GM19463 (cell line): ENCODE measurements around the gene HEATR3.

ENCODE experiments used
- ATAC-seq: cut with Tn5 transposase; IDR thresholded peaks from one replicate; pipeline ENCODE4 v1.9.1; 2021; ENCODE audit warnings: mild to moderate bottlenecking, moderate library complexity; ENCODE audit not compliant: unreplicated experiment

HEATR3 gene

DNA sequence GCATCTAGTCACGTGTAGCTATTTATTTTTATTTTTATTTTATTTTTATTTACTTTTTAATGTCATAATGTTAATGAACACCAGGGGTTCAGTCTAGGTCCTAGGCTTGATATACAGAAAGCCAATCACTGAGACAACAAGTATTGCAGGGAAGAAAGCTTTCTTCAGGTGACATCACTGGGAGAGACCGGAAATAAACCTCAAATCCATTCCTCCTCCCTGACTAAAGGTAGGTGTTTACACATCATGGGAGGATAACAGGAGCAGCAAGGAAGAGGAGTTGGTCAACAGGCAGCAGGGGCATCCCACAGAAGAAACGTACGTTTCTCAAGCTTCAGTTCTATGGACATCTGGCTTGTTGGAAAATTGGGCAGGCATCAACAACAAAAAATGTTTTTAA is 9.5 kb upstream of the HEATR3 start:
- no peak for ATAC-seq

DNA sequence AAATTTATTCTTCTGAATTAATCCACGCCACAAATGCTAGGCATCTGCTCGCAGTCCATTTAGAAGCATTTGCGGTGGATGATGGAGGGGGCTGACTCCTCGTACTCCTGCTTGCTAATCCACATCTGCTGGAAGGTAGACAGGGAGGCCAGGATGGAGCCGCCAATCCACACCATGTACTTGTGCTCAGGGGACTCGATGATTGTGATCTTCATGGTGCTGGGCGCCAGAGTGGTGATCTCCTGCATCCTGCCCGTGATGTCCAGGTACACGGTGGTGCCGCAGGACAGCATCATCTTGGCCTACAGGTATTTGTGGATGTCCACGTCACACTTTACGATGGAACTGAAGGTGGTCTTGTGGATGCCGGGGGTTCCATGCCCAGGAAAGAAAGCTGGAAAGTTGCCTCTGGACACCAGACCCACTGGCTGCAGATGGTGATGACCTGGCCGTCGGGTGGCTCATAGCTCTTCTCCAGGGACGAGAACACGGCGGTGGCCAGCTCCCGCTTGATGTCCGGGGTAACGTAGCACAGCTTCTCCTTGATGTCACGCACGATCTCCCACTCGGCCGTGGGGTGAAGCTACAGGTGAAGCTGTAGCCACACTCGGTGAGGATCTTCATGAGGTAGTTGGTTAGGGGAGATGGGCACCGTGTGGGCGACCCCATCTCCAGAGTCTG is 7.5 kb upstream of the HEATR3 start:
- ATAC-seq: no peak

DNA sequence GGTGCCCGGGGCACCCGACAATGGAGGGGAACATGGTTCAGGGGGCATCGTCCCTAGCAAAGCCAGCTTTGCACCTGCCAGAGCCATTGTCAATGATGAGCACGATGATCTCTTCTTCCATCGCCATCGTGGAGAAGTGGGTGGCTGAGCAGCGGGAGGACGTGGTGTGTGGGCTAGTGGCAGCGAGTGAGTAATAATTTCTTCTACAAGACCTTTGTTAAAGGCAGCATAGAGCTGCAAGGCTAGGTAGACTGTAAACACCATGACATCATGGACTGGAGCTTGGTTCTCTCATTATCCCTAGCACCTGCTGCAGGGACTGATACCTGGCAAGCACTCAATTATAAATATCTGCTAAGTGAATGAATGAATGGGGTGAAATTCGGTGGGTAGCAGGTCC is 6.7 kb upstream of the HEATR3 start:
- ATAC-seq: no peak

DNA sequence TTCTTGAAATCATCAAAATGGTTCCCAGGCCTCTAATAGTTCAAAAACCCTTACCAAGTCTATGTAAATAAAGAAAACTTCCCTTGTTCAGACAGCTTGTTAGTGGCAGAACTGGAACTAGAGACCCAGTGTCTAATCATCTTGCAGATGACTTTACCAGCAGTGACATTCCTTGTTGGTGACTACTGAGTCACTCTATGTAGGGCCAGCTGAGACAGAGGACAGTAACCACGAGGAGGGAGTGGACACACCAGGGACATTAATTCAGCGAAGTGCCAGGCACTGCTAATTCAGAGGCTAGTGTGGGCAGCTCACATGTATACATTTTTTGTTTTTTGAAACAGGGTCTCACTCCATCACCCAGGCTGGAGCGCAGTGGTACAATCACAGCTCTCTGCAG is 6.1 kb upstream of the HEATR3 start:
- no peak for ATAC-seq

DNA sequence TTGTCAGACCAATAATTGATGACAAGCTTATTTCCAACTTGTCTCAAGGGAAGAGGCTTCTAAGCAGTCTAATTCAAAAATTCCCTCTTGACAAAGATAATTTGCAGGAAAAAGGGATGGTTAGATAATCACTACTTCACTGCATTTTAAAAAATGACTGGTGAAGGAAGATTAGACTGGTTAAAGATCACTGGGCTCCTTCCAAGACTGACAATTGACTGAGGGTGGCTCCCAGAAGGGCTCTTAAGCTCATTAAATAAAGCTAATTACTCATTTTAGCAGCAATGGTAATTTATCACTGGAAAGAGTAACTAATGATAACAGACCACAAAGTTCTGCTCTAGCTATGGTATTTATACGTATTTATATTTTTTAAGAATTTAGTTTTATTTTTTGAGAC is 4.4 kb upstream of the HEATR3 start:
- ATAC-seq: no peak

GRCh38 chr16:50065241-50065623 is 538 bp upstream of the HEATR3 start:
- ATAC-seq: no peak

GRCh38 chr16:50066482-50067289 is 916 bp downstream of the HEATR3 start:
- ATAC-seq: no peak

- no peak for ATAC-seq
These were observed 1.6 kb downstream of the HEATR3 start for GRCh38 chr16:50067290-50067853.

DNA sequence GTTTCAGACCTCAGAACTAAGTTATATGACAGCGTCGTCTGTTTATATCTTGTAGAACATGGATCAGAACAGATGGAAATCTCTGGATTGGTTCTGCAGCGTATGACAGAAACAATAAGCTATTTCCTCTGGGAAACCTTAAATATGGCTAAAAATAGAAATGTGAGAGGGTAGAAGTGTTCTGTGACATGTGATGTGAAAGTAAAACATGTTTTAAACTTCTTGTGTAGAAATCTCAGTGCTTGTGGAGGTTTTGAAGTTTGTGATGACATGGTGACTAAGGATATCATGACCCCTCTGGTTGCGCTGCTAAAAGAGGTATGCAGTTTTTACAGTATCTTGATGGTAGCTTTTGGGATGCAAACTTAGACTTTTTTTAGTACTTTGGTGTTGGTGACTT is 2.8 kb downstream of the HEATR3 start:
- ATAC-seq: no peak

DNA sequence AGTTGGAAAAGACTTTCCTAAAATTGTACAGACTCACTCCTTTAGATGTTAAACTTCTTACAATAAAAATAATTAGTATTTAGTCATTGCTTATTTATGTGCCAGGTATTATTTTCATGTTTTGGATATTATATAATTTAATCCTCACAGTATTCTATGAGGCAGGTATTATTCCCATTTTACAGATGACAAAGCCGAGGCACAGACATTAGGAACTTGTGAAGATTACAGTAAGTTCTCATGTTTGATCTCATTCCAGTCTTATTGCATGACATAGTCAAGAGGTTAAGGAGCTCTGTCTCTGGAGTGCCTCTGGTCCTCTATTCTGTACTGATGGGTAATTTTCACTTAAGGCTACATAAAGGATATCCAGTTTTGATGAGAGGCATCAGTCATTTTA is 3.3 kb downstream of the HEATR3 start:
- no peak for ATAC-seq

- no peak for ATAC-seq
These were observed 5.4 kb downstream of the HEATR3 start for GRCh38 chr16:50071075-50071671.

GRCh38 chr16:50072730-50073129 is 7.0 kb downstream of the HEATR3 start:
- ATAC-seq: no peak

DNA sequence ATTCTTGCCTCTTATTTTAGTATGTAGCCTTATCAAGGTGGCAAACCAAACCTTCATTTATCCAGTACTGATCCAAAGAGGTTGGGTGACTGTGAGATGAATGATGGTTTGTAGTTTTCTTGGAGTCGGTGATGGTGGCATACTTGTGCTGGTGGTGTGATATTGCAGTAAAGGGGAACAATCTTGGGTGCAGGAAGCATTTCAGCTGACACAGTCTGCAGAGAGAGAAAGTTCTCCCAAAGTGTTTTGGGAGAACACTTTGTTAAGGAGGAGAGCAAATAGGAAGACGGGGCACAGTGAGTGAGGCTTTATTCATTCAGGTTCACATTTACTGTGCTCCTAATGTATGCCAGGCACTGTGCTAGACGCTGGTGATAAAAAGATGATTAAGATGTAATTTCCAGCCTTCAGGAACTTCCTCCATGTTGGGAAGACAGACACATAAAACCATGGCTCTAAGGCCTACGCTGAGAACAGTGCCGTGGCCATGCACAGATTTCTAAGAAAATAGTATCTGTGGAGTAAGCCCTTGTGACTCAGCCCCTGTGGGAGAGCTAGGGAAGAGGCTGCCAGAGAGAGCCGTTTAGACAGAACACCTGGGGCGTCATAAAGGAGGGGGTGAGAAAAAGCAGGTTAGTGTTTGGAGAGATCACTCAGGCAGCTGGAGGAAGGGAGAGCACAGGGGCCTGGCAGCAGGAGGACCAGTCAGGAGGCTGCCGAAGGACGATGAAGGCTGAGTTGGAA is 13.8 kb downstream of the HEATR3 start:
- ATAC-seq: no peak

DNA sequence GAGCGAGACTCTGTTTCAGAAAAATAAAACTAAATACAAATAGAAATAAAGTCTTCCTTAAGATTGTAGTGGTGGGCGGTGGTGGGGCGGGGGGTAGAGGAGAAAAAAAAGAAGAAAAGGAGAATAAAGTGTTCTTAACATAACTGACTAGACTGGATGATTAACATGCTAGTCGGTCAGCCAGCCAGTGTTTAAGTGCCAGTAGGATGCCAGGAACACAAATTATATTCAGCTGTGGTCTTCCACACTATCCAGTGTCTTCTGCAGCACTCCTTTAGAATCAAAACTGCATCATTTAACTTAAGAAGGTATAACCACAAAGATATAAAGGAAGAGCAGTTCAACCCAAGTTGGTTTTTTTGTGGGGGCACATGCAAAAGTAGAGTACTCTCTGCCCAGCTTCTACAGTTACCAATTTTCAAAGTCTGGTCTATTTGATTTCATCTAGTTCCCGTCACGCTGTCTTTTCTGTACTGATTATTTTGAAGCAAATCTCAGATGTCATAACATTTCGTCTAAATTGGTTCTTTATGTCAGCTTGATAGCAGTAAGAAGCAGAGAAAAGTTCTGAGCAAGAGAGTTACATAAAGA is 15.8 kb downstream of the HEATR3 start:
- ATAC-seq: no peak

DNA sequence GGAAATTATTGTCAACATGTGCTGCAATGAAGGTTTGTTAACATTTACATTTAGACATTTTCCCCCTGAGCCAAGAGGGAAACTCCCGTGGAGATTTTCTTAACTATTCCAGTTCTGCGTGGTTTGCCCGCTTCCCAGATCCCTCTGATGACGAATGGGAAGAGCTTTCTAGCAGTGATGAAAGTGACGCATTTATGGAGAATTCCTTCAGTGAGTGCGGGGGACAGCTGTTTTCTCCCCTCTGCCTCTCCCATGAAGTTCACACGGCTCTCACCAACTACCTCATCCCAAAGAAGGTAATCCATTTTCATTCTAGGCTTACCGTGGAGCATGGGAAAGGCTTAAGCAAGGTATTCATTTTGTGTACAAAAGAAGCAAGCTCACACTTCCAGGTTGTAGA is 18.2 kb downstream of the HEATR3 start:
- ATAC-seq: no peak

GRCh38 chr16:50086176-50086575 is 20.4 kb downstream of the HEATR3 start:
- ATAC-seq: no peak

DNA sequence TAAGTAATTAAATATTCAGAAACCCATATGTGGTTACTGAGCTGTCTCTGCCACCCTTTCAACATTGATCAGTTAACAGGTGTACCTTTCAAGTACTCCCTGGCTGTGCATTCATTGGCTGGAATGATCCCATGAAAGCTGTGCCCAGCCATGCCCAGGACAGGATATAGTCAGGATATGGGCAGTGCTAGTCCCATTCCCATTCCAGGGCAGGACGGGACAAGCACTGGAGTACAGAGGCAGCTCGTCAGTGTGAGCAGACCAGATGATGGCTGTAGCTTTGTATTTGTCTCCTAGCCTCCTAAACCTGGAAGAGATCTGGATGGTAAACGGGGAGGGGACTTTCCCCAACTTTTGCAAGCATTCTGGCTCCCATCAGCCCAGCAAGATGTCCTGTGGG is 22.5 kb downstream of the HEATR3 start:
- no peak for ATAC-seq

DNA sequence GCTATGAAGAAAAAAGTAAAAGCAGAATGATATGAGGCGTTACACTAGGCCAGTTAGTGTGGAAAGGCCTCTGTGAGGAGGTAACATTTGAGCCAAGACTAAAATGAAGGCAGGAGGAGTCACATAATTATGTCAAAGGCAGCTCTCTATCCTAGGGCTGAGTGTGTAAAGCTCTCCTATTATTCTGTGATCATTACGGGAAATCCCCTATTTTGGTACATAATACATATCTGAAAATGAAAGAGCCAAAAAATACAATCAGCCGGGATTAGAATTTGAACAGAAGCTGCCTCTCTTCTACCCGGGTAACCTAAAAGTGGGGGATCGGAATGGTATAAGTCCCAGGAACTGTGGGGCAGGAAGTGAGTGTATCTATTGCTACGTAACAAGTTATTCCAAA is 27.1 kb downstream of the HEATR3 start:
- ATAC-seq: no peak

DNA sequence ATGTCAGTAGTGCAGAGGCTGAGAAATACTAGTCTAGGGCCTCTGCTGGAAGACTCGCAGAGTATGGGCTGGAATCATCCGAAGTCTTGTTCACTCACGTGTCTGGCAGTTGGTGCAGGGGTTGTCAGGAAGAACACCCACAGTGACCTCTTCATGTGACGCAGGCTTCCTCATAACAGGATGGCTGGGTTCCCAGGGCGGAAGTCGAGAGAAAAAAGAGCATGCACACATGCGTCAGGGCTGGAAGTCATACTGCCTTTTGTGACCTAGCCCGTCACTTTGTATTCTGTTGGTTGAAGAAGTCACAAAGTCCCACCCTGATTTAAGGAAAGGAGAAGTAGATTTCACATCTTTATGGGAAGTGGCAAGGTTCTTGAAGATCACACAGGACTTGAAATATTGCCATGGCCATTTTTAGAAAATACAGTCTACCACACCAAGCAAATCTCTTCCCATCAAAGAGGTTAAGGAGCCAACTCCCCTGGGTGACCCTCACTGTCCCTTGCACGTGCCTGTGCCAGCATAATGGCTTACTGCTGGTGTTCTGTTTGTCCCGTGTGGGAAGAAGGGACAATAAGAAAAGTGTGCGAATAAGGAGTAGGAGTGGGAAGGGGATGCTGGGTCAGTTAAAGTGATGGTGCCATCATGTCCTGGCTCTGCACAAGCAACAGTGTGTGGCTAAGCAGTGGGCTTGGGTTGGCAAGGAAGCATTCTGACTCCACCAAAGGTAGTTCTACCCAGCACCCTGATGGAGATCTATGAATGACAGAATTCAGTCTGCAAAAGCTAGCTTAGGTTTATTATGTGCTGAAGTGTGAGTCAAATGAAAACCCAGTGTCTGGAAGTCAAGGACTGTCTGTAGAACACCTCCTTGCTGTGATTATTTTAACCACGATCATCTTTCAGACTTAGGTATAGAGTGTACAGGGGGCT is 28.1 kb downstream of the HEATR3 start:
- ATAC-seq: no peak

DNA sequence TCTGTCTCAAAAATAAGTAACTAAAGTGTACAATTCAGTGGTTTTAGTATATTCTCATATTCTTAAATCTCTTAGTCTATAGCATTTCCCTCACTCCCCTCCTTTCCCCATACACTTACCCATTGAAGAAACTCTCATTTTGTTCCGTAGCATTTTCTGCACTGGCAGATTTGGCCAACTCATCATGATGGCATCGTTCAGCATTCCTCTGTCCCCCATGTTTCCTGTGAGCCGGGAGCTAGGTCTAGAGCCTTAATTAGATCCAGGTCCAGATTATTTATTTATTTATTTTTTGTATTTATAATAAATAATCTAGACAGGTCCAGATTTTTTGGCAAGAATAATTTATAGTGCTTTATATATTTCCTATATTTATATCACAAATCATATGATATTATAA is 31.0 kb downstream of the HEATR3 start:
- ATAC-seq: no peak
